Type B pancreatic cell (in vitro differentiated cells): ENCODE measurements around the gene CYP24A1. TPM values are rescaled to one million over a fixed set of nuclear protein-coding genes. Genes with fewer than 3 reads are reported as not detected.

Source experiments
- DNase-seq: peaks from one replicate; pipeline ENCODE4 v3.0.0; 2021; ENCODE audit warnings: mixed read lengths; ENCODE audit not compliant: unreplicated experiment; ENCODE audit errors: extremely low spot score
- H3K27ac Mint-ChIP-seq: 2 replicates; pipeline ENCODE4 v1.8.0; 2021; ENCODE audit warnings: mild to moderate bottlenecking, mixed read lengths
- H3K27me3 Mint-ChIP-seq: 2 replicates; pipeline ENCODE4 v1.8.0; 2021; ENCODE audit warnings: mixed read lengths
- H3K36me3 Mint-ChIP-seq: 2 replicates; pipeline ENCODE4 v1.8.0; 2021; ENCODE audit warnings: mixed read lengths
- H3K4me1 Mint-ChIP-seq: one replicate; pipeline ENCODE4 v1.8.0; 2021; ENCODE audit warnings: mixed read lengths; ENCODE audit not compliant: unreplicated experiment
- H3K4me3 Mint-ChIP-seq: 2 replicates; pipeline ENCODE4 v1.8.0; 2021; ENCODE audit warnings: mild to moderate bottlenecking, mixed read lengths
- H3K9me3 Mint-ChIP-seq: 2 replicates; pipeline ENCODE4 v1.8.0; 2021; ENCODE audit warnings: mixed read lengths
- CTCF ChIP-seq: fragments of 200-600 bp; sonication (generic); conservative IDR thresholded peaks from 2 replicates; pipeline ENCODE4 v1.5.0; 2021; ENCODE audit warnings: antibody characterized with exemption, mild to moderate bottlenecking
- total RNA-seq: library from RNA; stranded (reverse); gene quantifications from 2 replicates; pipeline ENCODE4 v1.2.1, GENCODE V29; 2021; ENCODE audit warnings: low replicate concordance

The CYP24A1 gene
- total RNA-seq, 1 donor from 2014 or later: 7.1 TPM

GRCh38 chr20:54153041-54153327, 20.8 kb downstream of the CYP24A1 start:
- no peak for DNase-seq
- no peak for TF ChIP-seq CTCF
- Mint-ChIP-seq H3K9me3 (no peaks in the 10 kb centered on the region), H3K27ac (no peak overlapping the region), H3K36me3 (no peaks in the 10 kb centered on the region), H3K27me3 (peaks cover under 1% of the 10 kb centered on the region), H3K4me1 (peaks cover 4% of the 10 kb centered on the region), H3K4me3 (no peak overlapping the region)

- H3K4me1 Mint-ChIP-seq: peaks cover 4% of the 10 kb centered on the region
- no peak for TF ChIP-seq CTCF
- DNase-seq: no peak
- H3K4me3 Mint-ChIP-seq: no peak overlapping the region
- H3K9me3 Mint-ChIP-seq: no peaks in the 10 kb centered on the region
- H3K27ac Mint-ChIP-seq: no peak overlapping the region
- H3K36me3 Mint-ChIP-seq: no peaks in the 10 kb centered on the region
- no peaks in the 10 kb centered on the region for H3K27me3 Mint-ChIP-seq
Observed at GRCh38 chr20:54152227-54153040, 21.4 kb downstream of the CYP24A1 start.

GRCh38 chr20:54151511-54152226, 22.1 kb downstream of the CYP24A1 start:
- Mint-ChIP-seq H3K4me3 (no peak overlapping the region), H3K4me1 (peaks cover 4% of the 10 kb centered on the region), H3K9me3 (no peaks in the 10 kb centered on the region), H3K27ac (no peak overlapping the region), H3K27me3 (no peaks in the 10 kb centered on the region), H3K36me3 (no peaks in the 10 kb centered on the region)
- no peak for TF ChIP-seq CTCF
- DNase-seq: no peak

GRCh38 chr20:54151075-54151439, 22.7 kb downstream of the CYP24A1 start:
- H3K27me3 Mint-ChIP-seq: no peaks in the 10 kb centered on the region
- no peak for TF ChIP-seq CTCF
- peaks cover 4% of the 10 kb centered on the region for H3K4me1 Mint-ChIP-seq
- H3K4me3 Mint-ChIP-seq: no peak overlapping the region
- no peak overlapping the region for H3K27ac Mint-ChIP-seq
- DNase-seq: no peak
- no peaks in the 10 kb centered on the region for H3K9me3 Mint-ChIP-seq
- H3K36me3 Mint-ChIP-seq: no peaks in the 10 kb centered on the region

GRCh38 chr20:54149765-54150264, 24.0 kb downstream of the CYP24A1 start:
- Mint-ChIP-seq H3K27me3 (no peaks in the 10 kb centered on the region), H3K4me3 (no peak overlapping the region), H3K27ac (no peak overlapping the region), H3K4me1 (peaks cover 4% of the 10 kb centered on the region), H3K36me3 (no peaks in the 10 kb centered on the region), H3K9me3 (no peaks in the 10 kb centered on the region)
- no peak for DNase-seq
- no peak for TF ChIP-seq CTCF
